HTR-8/SVneo (cell line): ENCODE data around the gene EDARADD.
"Not testable (repeated sequence)": the region's sequence is repeated elsewhere in the genome, so short reads cannot be mapped to it uniquely, and the experiment has no call there.

ENCODE experiments used
- DNase-seq: peaks from one replicate; pipeline ENCODE4 v3.0.0; 2011; ENCODE audit warnings: low spot score, mixed read lengths; ENCODE audit not compliant: insufficient read length
- FAIRE-seq: peaks from 2 replicates; lab custom pipeline; 2011; peaks lifted over from hg19 to GRCh38; lab: Jason Lieb, UNC

Gene EDARADD

DNA sequence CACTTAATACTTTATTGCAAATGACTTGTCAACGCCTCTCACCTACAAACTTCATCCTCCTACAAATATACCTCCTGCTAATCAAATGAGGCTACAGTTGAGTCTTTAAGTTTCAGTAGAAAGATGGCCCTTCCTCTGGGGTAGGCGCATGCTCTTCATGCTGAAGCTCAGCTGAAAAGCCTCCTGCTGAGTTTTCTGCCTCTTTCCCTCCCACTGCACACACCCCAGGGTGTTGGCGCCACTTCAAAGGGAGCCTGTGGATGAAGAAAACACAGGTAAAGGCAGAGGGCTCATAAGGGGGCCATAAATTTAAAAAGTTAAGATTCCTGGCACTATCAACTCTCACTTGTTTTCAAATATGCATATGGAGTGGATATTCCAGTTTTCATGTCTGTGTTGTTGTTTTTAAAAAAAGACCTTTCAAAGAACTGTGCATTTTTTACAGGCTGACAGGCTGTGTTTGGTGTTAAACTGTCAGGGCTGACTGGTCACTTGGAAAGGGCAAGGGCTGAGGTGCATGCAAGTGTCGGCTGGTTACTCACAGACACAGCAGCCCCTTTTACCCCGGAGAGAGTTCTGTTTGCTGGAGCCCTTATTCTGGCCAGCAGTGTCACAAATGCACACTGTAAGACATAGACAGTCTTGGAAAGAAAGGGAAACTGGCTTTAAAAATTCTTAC lies 86.8 kb downstream of the EDARADD start:
- no peak for DNase-seq
- no peak for FAIRE-seq

GRCh38 chr1:236484310-236484971 lies 90.4 kb downstream of the EDARADD start:
- DNase-seq (no peak), FAIRE-seq (no peak)

DNA sequence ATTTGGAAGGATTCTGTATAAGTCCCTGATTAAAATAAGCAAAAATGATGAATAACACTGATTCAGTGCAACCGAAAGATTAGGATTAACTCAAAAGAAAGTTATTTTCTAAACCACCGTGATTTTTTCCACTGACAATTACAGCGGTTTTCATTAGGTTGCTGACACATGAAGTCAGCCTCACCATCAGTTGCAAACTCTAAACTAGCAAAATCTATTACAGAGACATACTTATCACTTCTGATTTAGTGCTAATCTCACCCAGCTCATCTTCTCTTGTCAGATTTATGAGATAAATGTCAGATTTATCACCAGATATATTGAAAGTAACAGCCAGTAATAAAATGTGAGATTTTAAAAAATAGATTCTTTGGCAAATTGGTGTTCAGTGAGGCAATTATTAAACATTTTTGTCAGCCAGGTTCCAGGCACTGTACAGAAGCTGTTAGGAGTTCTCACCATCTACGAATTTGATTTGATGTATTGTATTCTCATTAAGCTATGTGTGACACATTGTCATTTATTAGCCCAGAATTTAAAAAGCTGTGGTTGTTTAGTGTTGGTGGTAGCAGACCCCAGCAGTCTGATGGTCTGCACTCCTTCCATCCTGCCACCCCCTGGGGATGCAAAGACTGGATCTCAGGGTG lies 92.4 kb downstream of the EDARADD start:
- FAIRE-seq (no peak), DNase-seq (no peak)

DNA sequence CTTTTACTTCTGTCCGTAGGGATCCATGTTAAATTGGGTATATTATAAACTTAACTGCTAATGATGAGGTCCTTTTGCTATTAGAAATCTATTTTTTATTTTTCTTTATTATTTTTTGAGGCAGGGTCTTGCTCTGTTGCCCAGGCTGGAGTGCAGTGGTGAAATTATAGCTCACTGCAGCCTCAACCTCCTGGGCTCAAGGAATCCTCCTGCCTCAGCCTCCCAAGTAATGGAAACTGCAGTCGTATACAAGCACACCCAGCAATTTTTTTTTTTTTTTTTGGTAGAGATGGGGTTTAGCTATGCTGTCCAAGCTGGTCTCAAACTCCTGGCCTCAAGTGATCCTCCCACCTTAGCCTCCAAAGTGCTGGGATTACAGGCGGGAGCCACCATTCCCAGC lies 95.1 kb downstream of the EDARADD start:
- DNase-seq, FAIRE-seq: not testable (repeated sequence)

GRCh38 chr1:236489710-236490377 lies 95.8 kb downstream of the EDARADD start:
- DNase-seq (peak; percentile 72), FAIRE-seq (no peak)

DNA sequence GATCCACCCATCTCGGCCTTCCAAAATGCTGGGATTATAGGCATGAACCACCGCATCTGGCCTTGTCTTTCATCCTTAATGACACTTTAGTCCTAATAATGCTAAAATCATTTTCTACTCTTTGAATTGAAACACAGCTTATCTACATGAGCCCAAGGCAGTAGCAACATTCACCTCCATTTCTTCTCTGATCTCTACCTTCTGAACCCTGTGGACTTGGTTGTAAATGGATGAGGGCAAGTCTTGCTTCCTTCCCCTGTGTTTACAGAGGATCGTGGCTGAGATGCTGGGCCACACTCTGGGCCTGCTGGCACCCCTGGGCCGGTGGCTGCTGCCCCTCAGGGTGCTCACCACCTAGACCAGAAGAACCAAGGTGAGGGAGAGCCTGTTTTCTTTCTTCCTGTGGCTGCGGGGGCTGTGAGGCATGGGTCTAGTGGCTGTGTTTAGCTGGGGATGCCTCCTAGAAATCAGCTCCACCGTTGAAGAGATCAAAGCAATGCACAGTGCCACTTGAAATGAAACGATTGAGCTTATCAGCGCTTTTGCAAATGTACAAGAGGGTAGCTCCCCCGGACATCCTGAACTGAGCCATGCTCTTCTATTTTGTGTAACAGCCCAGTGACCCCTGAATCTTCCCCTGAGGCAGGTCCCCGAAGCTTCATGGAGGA lies 97.5 kb downstream of the EDARADD start:
- no peak for FAIRE-seq
- no peak for DNase-seq

- FAIRE-seq, result no peak
These were observed 98.3 kb downstream of the EDARADD start for GRCh38 chr1:236492378-236492777.

DNA sequence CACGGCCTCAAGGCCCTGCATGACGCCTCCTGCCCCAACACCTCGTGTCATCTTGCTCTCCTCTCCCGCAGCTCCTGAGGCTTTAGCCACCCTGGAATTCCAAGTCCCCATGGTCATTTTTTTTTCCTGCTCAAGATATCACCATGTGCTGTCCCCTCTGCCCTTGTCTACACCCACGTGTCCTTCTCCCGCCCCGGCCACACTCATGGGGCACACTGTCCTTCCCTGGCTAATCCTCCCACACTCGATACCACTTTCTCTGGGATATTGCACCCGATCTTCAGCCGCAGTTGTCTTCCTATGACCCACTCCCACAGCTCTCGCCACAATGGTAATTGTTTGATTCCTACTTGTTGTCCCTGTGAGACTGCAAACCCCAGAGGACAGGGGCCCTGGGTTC lies 100.0 kb downstream of the EDARADD start:
- DNase-seq, result no peak
- no peak for FAIRE-seq

More at GRCh38 chr1:236492378-236492777, 98.3 kb downstream of the EDARADD start:
- DNase-seq, result no peak

DNA sequence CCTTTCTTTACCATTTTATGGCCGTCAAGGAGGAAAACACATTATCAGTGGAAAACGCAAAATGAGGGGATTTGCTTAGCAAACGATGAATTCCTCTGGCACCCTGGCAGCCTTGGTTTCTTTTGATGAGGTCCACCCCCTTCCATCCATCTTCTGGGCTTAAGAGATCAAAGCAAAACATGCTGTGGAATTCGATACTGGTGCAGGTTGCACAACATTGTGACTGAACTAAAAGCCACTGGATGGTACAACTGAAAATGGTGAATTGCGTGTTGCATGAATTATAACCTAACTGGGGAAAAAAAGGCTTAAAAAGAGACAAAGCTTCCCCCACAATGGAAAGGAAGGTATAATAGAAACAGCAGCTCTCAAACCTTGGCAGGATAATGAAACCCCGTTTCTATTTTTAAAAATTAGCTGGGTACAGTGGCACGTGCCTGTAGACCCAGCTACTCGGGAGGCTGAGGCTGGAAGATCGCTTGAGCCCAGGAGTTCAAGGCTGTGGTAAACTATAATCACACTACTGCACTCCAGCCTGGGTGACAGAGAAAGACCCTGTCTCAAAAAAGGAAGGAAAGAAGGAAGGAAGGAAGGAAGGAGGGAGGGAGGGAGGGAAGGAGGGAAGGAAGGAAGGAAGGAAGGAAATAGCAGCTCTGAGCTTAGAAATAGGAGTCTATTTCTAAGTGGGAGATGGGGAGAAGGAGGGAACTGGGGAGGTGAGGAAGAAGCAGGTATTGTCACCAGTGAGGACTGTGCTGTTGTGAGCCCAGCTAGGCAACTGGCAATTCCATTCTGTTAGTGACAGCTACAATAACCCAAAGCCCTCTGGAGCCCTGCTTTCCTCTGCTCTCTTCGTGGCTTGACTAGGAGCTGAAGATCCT lies 100.7 kb downstream of the EDARADD start:
- FAIRE-seq (no peak), DNase-seq (no peak)

DNA sequence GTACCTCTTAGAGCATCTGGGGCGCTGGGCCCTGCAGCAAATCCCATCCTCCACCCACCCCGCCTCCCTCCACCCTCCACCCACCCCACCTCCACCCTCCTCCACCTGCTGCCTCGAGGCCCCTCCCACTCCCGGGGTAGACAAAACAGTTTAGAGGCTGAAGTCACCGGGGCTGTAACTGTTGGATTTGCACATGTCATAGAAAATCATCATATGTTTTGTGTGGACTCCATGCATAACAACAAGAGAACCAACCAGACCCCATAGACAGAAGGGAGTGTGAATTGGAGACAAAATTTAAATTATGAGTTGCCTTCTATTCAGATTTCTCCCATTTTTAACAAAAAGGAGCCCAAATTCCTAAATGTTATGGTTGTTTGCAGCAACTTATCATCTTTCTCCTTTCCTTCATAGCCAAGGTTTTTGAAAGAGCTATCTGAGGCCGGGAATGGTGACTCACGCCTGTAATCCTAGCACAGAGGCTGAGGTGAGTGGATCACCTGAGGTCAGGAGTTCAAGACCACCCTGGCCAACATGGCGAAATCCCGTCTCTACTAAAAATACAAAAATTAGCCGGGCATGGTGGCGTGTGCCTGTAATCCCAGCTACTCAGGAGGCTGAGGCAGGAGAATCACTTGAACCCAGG lies 101.5 kb downstream of the EDARADD start:
- no peak for DNase-seq
- FAIRE-seq, result no peak

- FAIRE-seq, result no peak
- no peak for DNase-seq
These were observed 103.8 kb downstream of the EDARADD start for GRCh38 chr1:236497908-236498307.

DNA sequence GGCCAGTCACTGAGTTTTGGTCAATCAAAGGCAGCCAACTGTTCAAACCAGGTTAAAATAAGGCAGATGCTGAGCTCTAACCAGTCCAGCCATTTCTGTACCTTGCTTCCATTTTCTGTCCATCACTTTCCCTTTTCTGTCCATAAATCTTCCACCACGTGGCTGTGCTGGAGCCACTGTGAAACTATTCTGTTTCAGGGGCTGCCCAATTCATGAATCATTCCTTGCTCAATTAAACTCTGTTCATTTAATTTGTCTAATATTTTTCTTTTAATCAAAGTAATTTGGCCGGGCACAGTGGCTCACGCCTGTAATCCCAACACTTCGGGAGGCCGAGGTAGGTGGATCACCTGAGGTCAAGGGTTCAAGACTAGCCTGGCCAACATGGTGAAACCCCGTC lies 107.0 kb downstream of the EDARADD start:
- no peak for FAIRE-seq

GRCh38 chr1:236502579-236502971 lies 108.5 kb downstream of the EDARADD start:
- DNase-seq (peak; percentile 24), FAIRE-seq (no peak)

More for the DNA sequence above, 107.0 kb downstream of the EDARADD start:
- DNase-seq, result no peak

DNA sequence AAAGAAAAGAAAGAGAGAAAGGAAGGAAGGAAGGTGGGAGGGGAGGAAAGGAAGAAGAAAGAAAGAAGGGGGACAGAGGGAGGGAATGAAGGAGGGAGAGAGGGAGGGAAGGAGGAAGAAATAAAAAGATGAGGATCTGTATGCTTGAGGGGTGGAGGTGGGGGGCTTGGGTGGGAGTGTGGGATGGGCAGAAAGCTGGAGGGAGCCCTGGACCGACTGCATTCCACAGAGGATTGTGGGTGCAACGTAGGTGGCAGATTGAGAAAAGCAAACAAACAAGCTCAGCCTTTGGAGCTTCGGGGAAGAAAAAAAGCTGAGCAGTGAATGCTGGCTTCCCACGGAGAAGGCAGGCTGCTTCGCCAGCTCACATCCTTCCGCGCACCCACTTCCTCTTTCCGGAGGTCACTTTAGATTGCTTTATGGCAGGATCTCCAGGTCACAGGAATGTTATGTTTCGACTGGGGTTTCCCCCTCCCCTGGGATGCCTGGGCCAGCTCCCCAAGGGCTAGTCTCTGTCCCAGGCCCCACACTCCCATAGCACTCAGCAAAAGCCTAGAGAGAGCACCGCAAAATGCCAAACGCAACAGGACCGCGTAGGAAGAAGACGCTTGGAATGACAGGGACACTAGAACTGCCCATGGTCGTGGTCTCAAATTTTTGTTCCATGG lies 109.0 kb downstream of the EDARADD start:
- DNase-seq (peak; percentile 84), FAIRE-seq (peak; percentile 13)

DNA sequence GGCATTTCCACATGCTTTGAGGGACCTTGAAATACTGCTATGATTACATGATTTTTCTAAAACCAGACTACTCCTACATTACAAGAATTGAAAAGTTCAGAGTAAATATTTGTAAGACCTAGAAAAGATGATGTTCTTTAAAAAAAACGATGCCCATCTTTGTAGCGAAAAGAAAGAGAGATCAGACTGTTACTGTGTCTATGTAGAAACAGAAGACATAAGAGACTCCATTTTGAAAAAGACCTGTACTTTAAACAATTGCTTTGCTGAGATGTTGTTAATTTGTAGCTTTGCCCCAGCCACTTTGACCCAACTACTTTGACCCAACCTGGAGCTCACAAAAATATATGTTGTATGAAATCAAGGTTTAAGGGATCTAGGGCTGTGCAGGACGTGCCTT lies 110.3 kb downstream of the EDARADD start:
- not testable (repeated sequence) for DNase-seq, FAIRE-seq

- FAIRE-seq, result no peak
- peak; percentile 31 for DNase-seq
These were observed 113.1 kb downstream of the EDARADD start for GRCh38 chr1:236507022-236507700.

GRCh38 chr1:236508593-236509027 lies 114.5 kb downstream of the EDARADD start:
- FAIRE-seq (no peak), DNase-seq (no peak)

DNA sequence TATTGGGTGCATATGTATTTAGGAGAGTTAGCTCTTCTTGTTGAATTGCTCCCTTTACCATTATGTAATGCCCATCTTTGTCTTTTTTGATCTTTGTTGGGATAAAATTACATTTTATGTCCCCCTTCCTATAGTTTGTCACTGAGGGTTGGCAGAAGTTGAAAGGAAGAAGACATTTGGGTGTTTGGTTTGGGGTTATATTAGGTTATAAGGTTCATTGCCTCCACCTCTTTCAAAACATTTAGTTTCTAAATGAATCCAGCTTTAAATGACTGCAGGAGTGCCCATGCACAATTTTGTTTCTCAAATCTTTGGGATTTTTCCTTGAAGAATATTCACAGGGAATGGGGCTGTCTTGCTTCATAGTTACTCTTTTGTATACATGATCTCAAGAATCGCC lies 115.1 kb downstream of the EDARADD start:
- FAIRE-seq, result no peak
- no peak for DNase-seq
